GM19193 (cell line): Measurements from ENCODE around the gene JAK1.

Experiments used
- POLR2A ChIP-seq: IDR thresholded peaks from 4 replicates; pipeline ENCODE4 v1.6.1; 2011; ENCODE audit not compliant: insufficient read depth, insufficient read length; ENCODE audit errors: extremely low read depth

Gene JAK1

GRCh38 chr1:64922336-64922735 is 44.0 kb downstream of the JAK1 start:
- no peak for TF ChIP-seq POLR2A

GRCh38 chr1:64921771-64922170 is 44.6 kb downstream of the JAK1 start:
- no peak for TF ChIP-seq POLR2A

GRCh38 chr1:64920941-64921589 is 45.3 kb downstream of the JAK1 start:
- TF ChIP-seq POLR2A = no peak

- no peak for TF ChIP-seq POLR2A
Measured at GRCh38 chr1:64917907-64918306, 48.4 kb downstream of the JAK1 start.

GRCh38 chr1:64917328-64917861 is 49.0 kb downstream of the JAK1 start:
- no peak for TF ChIP-seq POLR2A

- TF ChIP-seq POLR2A = no peak
Measured at GRCh38 chr1:64915381-64916274, 50.7 kb downstream of the JAK1 start.

- TF ChIP-seq POLR2A = no peak
Measured at GRCh38 chr1:64913361-64914015, 52.9 kb downstream of the JAK1 start.

GRCh38 chr1:64912191-64912590 is 54.2 kb downstream of the JAK1 start:
- no peak for TF ChIP-seq POLR2A

- no peak for TF ChIP-seq POLR2A
Measured at GRCh38 chr1:64911326-64911725, 55.0 kb downstream of the JAK1 start.

- TF ChIP-seq POLR2A = no peak
Measured at GRCh38 chr1:64909031-64909430, 57.3 kb downstream of the JAK1 start.

- TF ChIP-seq POLR2A = no peak
Measured at GRCh38 chr1:64908575-64908974, 57.8 kb downstream of the JAK1 start.

GRCh38 chr1:64906447-64906846 is 59.9 kb downstream of the JAK1 start:
- no peak for TF ChIP-seq POLR2A

- no peak for TF ChIP-seq POLR2A
Measured at GRCh38 chr1:64903593-64903992, 62.8 kb downstream of the JAK1 start.

- no peak for TF ChIP-seq POLR2A
Measured at GRCh38 chr1:64901663-64902062, 64.7 kb downstream of the JAK1 start.

GRCh38 chr1:64900916-64901315 is 65.4 kb downstream of the JAK1 start:
- no peak for TF ChIP-seq POLR2A

GRCh38 chr1:64898107-64898861 is 68.1 kb downstream of the JAK1 start:
- no peak for TF ChIP-seq POLR2A

- TF ChIP-seq POLR2A = no peak
Measured at GRCh38 chr1:64896551-64896950, 69.8 kb downstream of the JAK1 start.
